GM19468 (cell line): ENCODE data around the gene ERBB4.

ENCODE experiments used
- ATAC-seq: cut with Tn5 transposase; IDR thresholded peaks from one replicate; pipeline ENCODE4 v1.9.1; 2021; ENCODE audit warnings: mild to moderate bottlenecking, moderate library complexity, moderate number of reproducible peaks; ENCODE audit not compliant: unreplicated experiment; ENCODE audit errors: extremely low read depth

ERBB4 gene

DNA sequence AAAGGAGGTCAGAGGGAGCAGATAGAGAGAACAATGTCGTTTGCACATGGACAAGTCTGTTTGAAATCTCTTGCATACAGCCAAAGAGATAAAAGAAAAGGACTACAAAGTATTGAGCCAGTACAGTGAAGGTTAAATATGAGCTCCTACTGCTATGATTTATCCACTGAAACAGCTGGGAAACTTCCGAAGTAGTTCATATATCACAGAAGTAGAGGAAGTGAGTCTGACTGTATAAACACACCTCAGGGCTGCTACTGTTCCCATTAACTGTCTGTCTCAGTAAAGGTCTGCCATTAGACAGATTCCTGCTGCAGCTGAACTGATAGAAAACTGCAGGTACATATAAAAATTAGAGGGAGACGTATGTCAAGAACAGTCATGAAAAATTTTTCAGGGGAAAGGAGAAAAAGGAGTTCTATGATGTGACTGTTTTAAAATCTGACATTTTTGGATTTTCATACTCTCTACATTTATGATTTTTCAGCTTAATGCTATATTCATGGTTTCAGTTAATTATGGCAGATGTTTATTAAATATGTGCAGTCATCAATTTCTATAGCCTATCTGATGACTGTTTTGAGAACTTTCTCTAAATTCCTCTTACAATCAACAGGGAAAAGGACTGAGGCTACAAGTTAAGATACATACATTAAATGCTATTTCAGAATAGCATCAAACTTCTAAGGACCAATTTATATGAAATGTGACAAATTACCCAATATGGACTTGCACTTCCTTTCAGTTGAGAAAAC lies 364.7 kb downstream of the ERBB4 start:
- ATAC-seq: no peak

DNA sequence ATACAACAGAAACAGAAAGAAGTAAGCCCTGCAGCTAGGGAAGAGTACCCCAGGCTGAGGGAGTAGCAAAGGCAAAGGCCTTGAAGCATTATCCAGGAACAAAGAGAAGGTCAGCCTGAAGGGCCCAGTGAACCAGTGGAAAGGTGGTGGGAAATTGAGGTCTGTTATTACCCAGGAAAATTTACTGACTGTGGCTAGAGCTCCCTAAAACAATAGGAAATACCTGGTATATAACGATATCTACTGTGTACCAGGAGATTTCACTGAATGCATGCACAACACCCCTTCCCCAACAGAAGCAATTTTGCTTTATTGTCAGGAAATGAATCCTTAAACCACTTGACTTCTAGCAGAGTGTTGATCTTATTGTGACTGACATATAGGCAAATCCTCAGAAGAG lies 365.3 kb downstream of the ERBB4 start:
- no peak for ATAC-seq

- ATAC-seq: no peak
Observed at GRCh38 chr2:212170382-212170781, 368.2 kb downstream of the ERBB4 start.

DNA sequence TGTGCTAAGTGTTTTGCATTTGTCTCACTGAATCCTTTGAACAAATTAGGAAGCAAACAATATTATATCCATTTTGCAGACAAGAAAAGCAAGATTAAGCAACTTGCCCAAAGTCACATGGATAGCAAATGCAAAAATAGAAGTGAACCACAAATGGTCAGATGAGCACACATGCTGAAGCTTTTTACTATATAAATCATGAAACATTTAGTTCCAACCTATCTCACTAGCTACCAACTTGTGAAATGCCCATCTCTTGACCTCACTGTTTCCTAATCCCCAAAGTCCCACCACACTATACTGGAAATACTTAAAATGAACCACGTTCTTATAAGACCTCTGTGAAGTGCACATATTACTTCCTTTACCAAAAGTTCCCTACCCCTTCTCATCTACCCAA lies 380.5 kb downstream of the ERBB4 start:
- no peak for ATAC-seq

DNA sequence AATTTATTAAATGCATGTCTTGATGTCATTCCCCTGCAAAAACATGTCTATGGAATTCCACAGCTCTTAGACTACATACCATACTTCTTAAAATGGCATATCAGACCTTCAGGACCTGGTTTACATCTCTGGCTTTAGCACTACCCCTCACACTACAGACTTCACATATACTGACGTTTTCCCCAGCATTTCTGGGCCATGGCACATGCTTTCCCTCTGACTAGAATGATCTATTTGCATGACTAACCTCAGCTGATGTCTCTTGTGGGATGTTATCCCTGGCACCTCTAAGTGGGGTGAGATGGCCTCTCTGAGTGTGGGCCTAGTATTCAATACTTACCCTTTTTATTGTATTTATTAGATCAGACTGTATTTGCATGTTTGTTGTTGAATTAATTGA lies 381.6 kb downstream of the ERBB4 start:
- ATAC-seq: no peak

DNA sequence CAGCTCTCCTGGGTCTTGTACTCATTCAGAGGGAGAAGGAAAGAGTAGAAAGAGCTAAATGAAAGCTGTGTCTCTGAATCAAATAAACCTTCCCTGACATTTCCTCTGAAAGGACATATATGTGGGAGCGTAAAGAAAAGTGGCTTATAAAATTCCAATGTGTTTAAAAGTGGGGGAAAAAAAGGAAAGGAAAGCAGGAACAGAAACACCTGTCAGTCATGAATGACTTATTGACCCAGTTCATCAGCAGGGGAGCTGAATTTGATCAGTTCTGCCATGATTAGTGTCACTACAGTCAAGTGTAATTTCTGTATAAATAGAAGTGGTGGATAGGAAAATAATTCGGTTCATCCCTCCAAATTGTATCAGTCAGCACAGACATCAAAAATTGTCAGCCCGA lies 382.5 kb downstream of the ERBB4 start:
- ATAC-seq: no peak

DNA sequence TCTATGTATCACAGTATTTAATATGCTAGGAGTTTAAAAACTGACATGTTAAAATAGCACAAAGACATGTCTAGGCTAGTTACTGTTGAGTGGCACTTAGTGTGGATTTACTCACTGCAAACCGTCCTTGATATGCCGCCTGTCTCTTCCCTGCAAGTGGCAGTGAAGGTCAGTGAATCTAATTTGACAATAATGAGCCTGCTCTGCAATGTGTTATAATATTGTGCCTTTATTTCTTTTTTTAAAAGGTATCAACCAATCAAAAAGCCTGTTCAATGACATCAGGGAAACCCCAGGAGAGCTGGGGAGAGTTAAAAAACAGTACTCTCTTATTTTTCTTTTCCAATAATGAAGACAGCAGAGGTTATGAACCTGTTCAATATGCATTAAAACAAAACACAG lies 384.1 kb downstream of the ERBB4 start:
- no peak for ATAC-seq

DNA sequence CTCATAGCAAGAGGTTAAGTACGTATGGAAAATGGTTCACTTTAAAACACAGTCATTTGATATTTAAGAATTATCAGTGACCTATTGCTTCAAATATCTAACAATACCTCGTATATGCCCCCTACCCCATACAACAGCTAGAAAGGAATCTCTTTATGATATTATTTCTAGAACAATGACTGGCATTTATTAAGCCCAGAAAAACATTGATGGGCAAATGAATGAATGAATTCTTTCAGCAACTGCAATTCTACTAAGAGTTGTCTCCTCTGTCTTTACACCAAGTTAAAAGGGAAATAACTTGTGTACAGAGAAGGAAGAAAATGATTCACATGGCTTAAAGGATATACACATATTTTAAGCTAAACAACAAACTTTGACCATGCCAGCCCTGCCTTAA lies 384.7 kb downstream of the ERBB4 start:
- ATAC-seq: no peak

- no peak for ATAC-seq
Observed at GRCh38 chr2:212147921-212148513, 390.6 kb downstream of the ERBB4 start.

DNA sequence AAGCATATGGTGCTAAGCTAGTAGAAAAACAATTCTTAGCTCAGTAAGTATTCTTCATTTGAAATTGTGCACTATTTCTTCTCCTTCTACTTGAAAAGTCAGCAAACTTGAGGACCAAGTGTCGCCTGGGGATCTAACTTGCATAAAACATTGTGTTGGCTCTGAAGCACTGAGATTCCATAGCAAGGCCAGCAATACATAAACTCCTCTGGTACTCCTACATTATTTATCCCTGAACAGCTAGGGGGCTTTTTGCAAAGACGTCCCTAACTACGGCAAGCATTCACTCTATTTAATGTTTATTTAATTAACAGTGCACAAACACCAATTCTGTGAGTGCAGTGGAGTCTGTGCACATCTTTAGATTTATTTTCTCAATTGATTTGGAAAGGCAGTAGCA lies 392.2 kb downstream of the ERBB4 start:
- no peak for ATAC-seq

DNA sequence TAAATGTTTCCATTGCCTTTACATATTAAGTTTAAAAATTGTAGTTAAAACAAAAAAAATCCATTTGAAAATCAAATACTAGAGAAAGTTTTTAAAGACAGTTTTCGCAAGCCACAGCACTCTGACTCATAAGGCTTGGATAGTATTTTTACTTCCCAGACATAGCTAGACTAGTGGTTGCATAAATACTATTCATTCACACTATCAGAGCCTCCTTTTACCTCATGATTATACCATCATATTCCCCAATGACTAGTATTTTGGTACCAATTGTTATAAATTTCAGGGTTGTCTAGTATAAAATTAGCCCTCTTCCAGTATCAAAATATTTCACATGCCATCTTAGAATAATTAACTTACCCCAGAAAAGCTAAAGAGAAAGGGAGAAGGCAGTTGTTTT lies 393.5 kb downstream of the ERBB4 start:
- ATAC-seq: no peak

DNA sequence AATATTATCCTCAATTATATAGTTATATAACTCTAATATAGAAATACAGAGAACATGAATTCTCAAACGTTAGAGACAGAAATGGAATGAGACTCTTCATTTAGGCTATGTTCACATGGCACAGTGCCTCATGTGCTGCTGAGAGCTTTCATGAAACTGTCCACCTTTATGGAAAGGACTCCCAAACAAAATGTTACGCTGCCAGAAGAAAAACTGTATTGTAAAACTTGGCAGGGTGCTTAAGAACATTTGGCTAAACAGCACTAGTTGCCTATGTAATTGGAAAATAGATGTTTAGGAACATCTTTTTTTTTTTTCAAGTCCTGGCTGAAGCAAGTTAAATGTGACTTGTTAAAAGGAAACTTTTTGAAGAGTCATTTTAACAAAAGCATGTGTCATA lies 396.0 kb downstream of the ERBB4 start:
- no peak for ATAC-seq

GRCh38 chr2:212141499-212141898 lies 397.1 kb downstream of the ERBB4 start:
- no peak for ATAC-seq

DNA sequence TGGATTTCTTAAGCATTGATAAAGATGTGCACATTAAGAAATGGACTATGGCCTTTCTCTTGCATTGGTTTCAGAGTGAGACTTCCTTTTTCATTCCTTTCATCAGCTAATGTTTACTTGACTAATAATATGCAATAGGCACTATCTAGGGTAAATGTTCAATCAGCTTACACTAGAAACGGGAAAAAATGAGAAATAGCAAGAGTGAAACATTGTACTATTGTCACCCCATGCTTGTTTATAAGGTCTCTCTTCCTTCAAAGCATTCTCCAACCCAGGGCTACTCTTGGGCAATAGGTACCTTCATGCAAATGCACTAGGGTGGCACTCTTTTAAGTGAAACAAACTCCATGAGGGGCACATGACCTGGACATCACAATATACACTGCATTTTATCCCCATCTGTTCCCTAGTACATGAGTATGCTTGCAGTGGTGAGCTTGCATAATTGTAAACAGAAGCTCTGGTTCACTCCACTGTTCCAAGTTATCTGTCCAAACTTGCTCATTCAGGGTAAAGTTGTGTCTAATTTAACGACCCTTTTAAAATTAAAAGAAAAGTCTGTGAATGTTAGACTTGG lies 402.3 kb downstream of the ERBB4 start:
- no peak for ATAC-seq

DNA sequence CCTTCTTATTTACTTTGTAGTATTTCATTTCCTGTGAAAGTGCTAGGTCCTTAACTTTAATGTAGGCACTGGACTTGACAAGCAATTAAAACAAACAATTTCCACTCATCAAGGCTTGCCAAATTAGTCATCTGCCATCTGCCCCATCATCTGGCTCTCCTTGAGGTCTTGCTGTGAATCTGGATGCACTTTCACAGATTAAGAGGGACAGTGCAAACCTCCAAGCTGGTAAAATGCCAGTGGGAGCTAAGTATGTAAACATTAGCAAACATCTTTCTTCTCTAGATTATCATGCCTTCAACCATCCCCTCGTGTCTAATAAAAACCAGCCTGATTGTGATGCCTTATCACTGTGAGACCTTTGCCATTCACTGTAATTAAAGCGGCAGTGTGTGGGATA lies 402.9 kb downstream of the ERBB4 start:
- no peak for ATAC-seq

- no peak for ATAC-seq
Observed at GRCh38 chr2:212133337-212133736, 405.3 kb downstream of the ERBB4 start.

DNA sequence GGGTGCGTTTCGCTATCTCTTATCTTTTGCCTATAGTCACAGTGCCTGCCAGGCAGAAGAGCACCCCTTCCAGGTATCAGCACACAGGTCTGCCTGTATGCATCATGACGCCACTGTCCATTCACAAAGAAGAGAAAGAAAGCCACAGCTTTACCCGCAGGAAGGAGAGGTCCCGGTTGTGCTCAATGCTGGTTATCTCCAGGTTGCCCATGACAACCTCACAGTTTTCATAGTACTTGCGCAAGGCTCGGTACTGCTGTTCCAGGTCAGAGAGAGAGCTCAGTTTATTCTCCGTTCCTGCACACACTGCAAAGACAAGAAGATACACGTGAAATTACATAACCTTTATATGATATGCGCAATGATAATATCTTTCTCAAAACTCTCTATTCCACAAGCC lies 414.0 kb downstream of the ERBB4 start:
- no peak for ATAC-seq

GRCh38 chr2:212119591-212119990 lies 419.0 kb downstream of the ERBB4 start:
- ATAC-seq: no peak

DNA sequence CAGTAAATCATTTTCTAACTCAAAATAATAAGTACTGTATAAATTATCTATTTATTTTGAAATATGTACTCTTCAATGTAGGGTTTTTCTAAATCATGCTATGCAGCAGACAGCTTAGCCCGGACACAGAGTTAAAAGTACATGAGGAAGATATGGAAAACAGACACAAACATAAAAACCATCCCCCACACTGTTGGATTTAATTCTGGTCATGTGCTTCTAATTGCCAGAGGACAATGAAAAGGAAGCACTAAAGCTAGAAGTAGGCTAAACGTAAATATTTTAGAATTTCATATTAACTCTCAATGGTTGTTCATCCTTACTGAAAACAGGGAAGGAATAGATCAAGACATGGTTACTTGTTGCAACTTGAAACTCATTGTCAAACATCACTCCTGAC lies 420.7 kb downstream of the ERBB4 start:
- no peak for ATAC-seq

GRCh38 chr2:212114489-212114888 lies 424.1 kb downstream of the ERBB4 start:
- ATAC-seq: no peak

DNA sequence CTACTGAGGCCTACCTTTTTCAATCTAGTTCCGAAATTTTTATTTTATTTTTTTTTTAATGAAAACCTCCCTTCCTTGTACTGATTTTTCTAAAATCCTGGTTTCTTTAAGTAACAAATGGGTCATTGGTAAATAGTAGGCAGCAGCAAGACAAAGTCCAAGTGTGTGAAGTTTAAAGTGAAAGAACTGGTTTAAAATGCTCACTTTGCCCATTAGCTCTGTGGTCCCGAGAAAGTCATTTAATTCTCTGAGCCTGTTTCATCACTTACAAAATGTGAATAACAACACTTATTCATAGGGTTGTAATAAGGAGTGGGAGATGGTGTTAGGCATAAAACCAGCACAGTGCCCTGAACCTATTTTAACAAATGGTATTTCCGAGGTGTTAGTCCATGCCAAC lies 426.2 kb downstream of the ERBB4 start:
- ATAC-seq: no peak
